Testis (tissue), 2 donors: ENCODE data around the gene KRTAP2-3.

Source experiments
- POLR2A ChIP-seq: fragments of 450-650 bp; IDR thresholded peaks from one replicate; pipeline ENCODE4 v1.6.1; 2017; ENCODE audit warnings: antibody characterized with exemption, mild to moderate bottlenecking, moderate library complexity
- TF ChIP-seq, protein P1 (sequence below), 3 experiments: fragments of 450-650 bp in 2 of 3; fragments of 200-600 bp in 1 of 3; sonication (generic) in 1 of 3; IDR thresholded peaks; one replicate each; pipeline ENCODE4 v1.5.1; 2016 to 2019; ENCODE audit warnings: antibody characterized with exemption in 3 of 3, mild to moderate bottlenecking in 2 of 3, moderate library complexity in 1 of 3

DNA sequence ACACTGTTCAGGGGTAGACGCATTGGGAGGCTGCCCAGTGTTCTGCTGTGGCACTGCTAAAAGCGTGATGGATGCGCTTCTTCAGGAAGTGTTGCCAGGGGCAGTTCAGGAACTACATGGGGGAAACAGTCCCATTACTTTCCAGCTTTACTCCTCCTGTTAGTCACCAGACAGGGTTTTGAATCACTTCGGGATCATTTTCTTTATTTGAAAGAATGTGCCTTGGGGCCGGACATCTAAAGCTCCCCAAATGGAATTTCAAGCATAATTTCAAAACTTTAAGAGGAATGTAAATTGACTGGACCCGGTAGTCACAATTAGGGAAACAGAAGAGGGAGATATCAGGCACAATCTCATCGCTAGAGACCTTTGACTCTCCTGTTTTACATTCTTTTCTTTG, 11.5 kb downstream of the KRTAP2-3 start:
- TF ChIP-seq POLR2A = no peak
- TF ChIP-seq, protein P1, sequence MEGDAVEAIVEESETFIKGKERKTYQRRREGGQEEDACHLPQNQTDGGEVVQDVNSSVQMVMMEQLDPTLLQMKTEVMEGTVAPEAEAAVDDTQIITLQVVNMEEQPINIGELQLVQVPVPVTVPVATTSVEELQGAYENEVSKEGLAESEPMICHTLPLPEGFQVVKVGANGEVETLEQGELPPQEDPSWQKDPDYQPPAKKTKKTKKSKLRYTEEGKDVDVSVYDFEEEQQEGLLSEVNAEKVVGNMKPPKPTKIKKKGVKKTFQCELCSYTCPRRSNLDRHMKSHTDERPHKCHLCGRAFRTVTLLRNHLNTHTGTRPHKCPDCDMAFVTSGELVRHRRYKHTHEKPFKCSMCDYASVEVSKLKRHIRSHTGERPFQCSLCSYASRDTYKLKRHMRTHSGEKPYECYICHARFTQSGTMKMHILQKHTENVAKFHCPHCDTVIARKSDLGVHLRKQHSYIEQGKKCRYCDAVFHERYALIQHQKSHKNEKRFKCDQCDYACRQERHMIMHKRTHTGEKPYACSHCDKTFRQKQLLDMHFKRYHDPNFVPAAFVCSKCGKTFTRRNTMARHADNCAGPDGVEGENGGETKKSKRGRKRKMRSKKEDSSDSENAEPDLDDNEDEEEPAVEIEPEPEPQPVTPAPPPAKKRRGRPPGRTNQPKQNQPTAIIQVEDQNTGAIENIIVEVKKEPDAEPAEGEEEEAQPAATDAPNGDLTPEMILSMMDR (IDR thresholded peaks at IDR 0.05) = no peak
